Measurements from ENCODE around the gene PTCD3. TPM values are rescaled to one million over a fixed set of nuclear protein-coding genes. Genes with fewer than 3 reads are reported as not detected.

The PTCD3 gene
- total RNA-seq: 97.6 and 121 TPM in 2 replicates

DNA sequence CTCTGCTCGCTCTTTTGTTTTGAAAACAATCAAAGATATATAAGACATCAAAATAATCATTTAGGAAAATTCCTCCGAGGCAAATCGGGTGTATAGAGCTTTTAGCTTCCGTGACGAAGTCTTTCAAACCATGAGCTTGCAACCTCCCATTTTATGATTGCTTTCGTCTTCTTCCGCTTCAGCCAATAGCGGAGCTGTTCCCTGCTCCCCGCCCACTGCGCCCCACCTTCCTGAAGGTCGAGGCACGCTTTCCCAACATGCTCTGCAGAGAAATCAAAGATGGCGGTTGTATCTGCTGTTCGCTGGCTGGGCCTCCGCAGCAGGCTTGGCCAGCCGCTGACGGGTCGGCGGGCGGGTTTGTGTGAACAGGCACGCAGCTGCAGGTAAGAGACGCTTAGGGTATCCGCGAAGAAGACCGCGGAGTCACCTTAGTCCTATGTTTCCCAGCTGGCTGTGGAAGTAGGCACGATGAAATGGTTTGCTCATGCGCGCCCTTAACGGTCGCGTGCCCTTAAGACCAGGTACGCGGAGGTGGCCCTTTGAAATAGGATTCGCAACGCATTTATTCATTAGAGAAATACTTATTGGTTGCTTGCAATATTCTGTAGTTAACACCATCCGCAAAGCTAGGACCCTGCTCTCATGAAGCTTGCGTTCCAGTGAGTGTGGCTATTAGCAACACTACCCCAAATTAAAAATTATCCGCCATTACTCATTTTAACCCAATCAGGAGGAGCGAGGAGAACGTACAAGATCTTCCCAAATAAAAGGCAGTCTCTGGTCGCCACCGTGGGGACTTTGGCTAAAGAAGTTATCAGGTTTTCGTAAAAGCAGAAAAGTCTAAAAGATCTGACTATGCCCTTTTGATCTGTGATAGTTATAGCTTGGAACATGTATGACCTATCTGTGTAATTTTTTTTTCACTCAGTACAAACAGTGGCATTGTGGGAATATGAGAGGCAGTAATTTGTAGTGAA, at the start of gene PTCD3:
TSS of gene PTCD3 (plus strand) at position 267 of the 977 bp plus-strand sequence. CDS start at position 280, 13 bp downstream.

DNA sequence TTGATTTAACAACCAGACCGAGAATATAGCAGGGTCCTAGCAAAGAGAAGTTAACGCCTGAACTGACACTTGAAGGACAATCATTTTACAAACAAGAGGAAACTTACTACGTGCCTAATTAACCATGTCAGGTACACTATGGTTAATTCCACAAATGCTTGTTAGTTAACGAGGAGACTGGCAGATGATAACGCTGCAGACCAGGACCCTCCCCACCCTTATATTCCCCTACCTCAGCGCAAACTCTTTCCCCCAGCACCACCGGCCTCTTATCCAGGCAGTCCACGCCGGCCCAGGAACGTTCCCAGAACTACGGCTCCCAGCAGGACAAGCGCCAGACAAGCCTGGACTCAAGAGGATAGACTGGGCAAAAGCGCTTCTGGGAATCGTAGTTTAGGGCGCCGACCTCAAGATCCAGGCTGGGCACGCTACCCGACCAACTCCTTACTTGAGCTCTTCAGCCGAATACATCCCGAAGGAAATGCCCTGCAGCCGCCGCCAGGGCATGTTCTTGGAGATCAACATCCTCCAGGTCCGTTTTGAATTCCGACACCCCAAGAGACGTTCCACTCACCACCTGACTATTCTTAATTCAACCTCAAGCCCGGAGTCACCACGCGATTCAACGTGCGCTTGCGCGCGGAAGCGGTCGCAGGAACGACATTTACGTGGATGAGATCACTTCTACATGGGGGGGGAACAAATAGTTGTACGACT, 625 bp upstream of the PTCD3 start, which contains the start of gene POLR1A:
TSS of gene POLR1A (minus strand) at position 635 of the 717 bp plus-strand sequence. CDS start at position 525, 110 bp downstream.

Small RNA genes lying within 50 kb of the gene (small RNA-seq; reads per million reads assigned to genes)
- gene RF00019 (not detected), gene SNORD94 (75.9 reads per million, percentile 98 among the genes with 10 or more reads in this experiment)

Other genes with a start within 250 kb of the PTCD3 start
- 17.7 and 18.6 TPM in 2 replicates for gene ST3GAL5, start 217.2 kb upstream of the PTCD3 start, total RNA-seq
- 55.3 and 62.5 TPM in 2 replicates for gene POLR1A, start 349 bp upstream of the PTCD3 start, total RNA-seq
- 111 and 120 TPM in 2 replicates for gene IMMT, start 89.2 kb downstream of the PTCD3 start, total RNA-seq
- 68.6 and 86.6 TPM in 2 replicates for gene MRPL35, start 93.2 kb downstream of the PTCD3 start, total RNA-seq
- gene REEP1, start 231.4 kb downstream of the PTCD3 start, total RNA-seq: 0.29 and 0.80 TPM in 2 replicates